ENCODE data around the gene PGAP2. TPM values are rescaled to one million over a fixed set of nuclear protein-coding genes. Genes with fewer than 3 reads are reported as not detected.
A peak's percentile ranks its signal among the peaks of the same experiment; 100 is the strongest.

PGAP2 gene
- total and polyA plus RNA-seq, 2 of the 13 experiments (the other 11 are each of a cell fraction or from before 2014, with no cell fraction given): 21.5 to 47.8 TPM

DNA sequence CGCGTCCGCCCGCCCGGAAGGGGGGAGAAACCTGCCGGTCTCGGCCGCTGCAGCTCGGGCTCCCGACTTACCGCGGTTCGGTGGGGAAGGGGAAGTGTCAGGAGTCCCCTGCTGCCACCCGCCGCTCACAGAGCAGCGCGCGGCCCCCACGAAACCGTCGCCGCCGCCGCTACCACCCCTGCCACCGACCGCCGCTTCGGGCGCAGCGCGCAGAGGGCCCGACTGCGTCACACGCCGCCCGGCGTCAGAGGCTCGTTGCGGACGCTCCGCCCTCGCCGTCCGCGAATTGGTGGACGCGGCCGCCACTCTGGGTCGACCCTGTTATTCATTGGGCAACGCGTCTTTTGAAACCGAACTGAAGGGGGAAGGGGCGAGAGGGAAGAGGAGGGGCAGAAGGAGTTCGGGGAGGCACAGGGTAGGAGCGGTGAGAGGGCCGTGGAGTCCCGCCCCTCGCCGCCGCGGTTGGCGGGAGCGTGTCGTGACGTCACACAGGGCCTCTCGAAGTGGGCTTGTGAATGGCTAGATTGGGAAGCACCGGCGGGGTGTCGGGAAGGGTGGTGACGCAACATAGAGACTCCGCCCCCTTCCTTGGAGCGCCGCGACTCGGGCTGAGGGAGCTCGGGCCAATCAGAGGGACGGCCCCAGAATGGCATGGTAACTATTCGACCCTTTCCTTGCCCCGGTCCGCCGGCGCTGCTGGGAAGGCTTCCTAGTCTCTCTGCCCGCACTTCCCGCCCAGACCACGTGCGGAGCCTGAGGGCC lies 10.8 kb upstream of the PGAP2 start, which contains the start of gene NUP98 (continued):
- TF ChIP-seq IKZF4 (CRISPR knock-in tag; IDR thresholded peaks at IDR 0.05; ENCODE audit: borderline replicate concordance, low read depth, not compliant biosample characterization) (peak; percentile 86), SMARCE1 (IDR thresholded peaks at IDR 0.05; ENCODE audit: borderline replicate concordance) (no peak), POLR2A (IDR thresholded peaks at IDR 0.05; ENCODE audit: insufficient read depth in 1 of 2, low read depth in 2 of 2, low read length in 2 of 2) (peak; percentile 77 to 91), ZBTB14 (CRISPR knock-in tag; IDR thresholded peaks at IDR 0.05) (no peak), SAFB2 (CRISPR knock-in tag; IDR thresholded peaks at IDR 0.05; ENCODE audit: borderline replicate concordance, low read depth) (no peak; the same call in 1 of the 2 replicates), BRD4 (CRISPR knock-in tag; IDR thresholded peaks at IDR 0.05) (peak; percentile 86; the same call in 1 of the 2 replicates), DNMT1 (CRISPR knock-in tag; IDR thresholded peaks at IDR 0.05) (peak; percentile 51; the same call in 1 of the 2 replicates), GATA4 (IDR thresholded peaks at IDR 0.05; ENCODE audit: borderline replicate concordance, low read depth) (peak; percentile 66; the same call in 1 of the 2 replicates), TCF12 (IDR thresholded peaks at IDR 0.05) (no peak), TCF12 (CRISPR knock-in tag; IDR thresholded peaks at IDR 0.05) (no peak), ZMYM3 (CRISPR knock-in tag; IDR thresholded peaks at IDR 0.05) (no peak), ZFP41 (CRISPR knock-in tag; IDR thresholded peaks at IDR 0.05; ENCODE audit: borderline replicate concordance) (no peak), HHEX (CRISPR knock-in tag; IDR thresholded peaks at IDR 0.05) (no peak), ZNF563 (CRISPR knock-in tag; IDR thresholded peaks at IDR 0.05) (peak; percentile 6; the same call in 1 of the 2 replicates), KDM4B (CRISPR knock-in tag; IDR thresholded peaks at IDR 0.05) (0 out of 2 replicates have a peak, but pooled peaks have one; percentile 12), GTF2F1 (IDR thresholded peaks at IDR 0.05; ENCODE audit: low read length) (no peak), ZNF333 (CRISPR knock-in tag; IDR thresholded peaks at IDR 0.05; ENCODE audit: borderline replicate concordance) (no peak; the same call in 1 of the 2 replicates), SMC3 (IDR thresholded peaks at IDR 0.05; ENCODE audit: low read length) (no peak; the same call in 1 of the 2 replicates)
- TF ChIP-seq, protein P1, sequence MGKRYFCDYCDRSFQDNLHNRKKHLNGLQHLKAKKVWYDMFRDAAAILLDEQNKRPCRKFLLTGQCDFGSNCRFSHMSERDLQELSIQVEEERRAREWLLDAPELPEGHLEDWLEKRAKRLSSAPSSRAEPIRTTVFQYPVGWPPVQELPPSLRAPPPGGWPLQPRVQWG (CRISPR knock-in tag; IDR thresholded peaks at IDR 0.05; ENCODE audit: borderline replicate concordance, low read depth): no peak
- TF ChIP-seq, protein P2, sequence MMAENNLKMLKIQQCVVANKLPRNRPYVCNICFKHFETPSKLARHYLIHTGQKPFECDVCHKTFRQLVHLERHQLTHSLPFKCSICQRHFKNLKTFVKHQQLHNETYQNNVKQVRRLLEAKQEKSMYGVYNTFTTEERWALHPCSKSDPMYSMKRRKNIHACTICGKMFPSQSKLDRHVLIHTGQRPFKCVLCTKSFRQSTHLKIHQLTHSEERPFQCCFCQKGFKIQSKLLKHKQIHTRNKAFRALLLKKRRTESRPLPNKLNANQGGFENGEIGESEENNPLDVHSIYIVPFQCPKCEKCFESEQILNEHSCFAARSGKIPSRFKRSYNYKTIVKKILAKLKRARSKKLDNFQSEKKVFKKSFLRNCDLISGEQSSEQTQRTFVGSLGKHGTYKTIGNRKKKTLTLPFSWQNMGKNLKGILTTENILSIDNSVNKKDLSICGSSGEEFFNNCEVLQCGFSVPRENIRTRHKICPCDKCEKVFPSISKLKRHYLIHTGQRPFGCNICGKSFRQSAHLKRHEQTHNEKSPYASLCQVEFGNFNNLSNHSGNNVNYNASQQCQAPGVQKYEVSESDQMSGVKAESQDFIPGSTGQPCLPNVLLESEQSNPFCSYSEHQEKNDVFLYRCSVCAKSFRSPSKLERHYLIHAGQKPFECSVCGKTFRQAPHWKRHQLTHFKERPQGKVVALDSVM (CRISPR knock-in tag; IDR thresholded peaks at IDR 0.05): 0 out of 2 replicates have a peak, but pooled peaks have one; percentile 5

All from HepG2 (cell line).